Heart left ventricle (tissue), 16 donors: ENCODE results near the gene PHACTR1. TPM values are rescaled to one million over a fixed set of nuclear protein-coding genes. Genes with fewer than 3 reads are reported as not detected.

ENCODE experiments used
- ATAC-seq, 4 donors: fragments of 200-7000 bp; cut with Tn5 transposase; one replicate each; pipeline ENCODE4 v1.9.1; 2020 to 2022; ENCODE audit warnings: moderate library complexity in 4 of 4, mild to moderate bottlenecking in 3 of 4, moderate number of reproducible peaks in 1 of 4
- DNase-seq, 5 donors: peaks; one replicate each; pipeline ENCODE4 v3.0.0-alpha.2; 2020
- H3K27ac ChIP-seq, 12 donors: fragments of 200-600 bp; sonication (generic) in 4 of 12; one replicate each; pipeline versions ENCODE4 v1.5.0 to v1.8.0; 2016 to 2022; ENCODE audit warnings: mild to moderate bottlenecking in 2 of 12
- H3K27me3 ChIP-seq, 9 donors: fragments of 200-600 bp; sonication (generic) in 2 of 9; one replicate each; pipeline versions ENCODE4 v1.5.1 to v1.8.0; 2016 to 2022; ENCODE audit warnings: mild to moderate bottlenecking in 3 of 9
- H3K36me3 ChIP-seq, 9 donors: fragments of 200-600 bp; sonication (generic) in 2 of 9; one replicate each; pipeline versions ENCODE4 v1.5.0 to v1.8.0; 2018 to 2022; ENCODE audit warnings: mild to moderate bottlenecking in 2 of 9
- H3K4me1 ChIP-seq, 12 donors: fragments of 200-600 bp; sonication (generic) in 4 of 12; one replicate each; pipeline versions ENCODE4 v1.5.0 to v1.8.0; 2016 to 2022; ENCODE audit warnings: mild to moderate bottlenecking in 3 of 12
- H3K4me3 ChIP-seq, 12 donors: fragments of 200-600 bp; sonication (generic) in 4 of 12; one replicate each; pipeline versions ENCODE4 v1.5.0 to v1.8.0; 2017 to 2022; ENCODE audit warnings: mild to moderate bottlenecking in 9 of 12, moderate library complexity in 4 of 12
- H3K9me3 ChIP-seq, 12 donors: fragments of 200-600 bp; sonication (generic) in 4 of 12; one replicate each; pipeline versions ENCODE4 v1.5.0 to v1.8.0; 2016 to 2022; ENCODE audit warnings: mild to moderate bottlenecking in 1 of 12
- CTCF ChIP-seq, 12 donors: fragments of 200-600 bp; sonication (generic) in 4 of 12; IDR thresholded peaks; one replicate each; pipeline versions ENCODE4 v1.5.0 to v1.8.0; 2018 to 2022; ENCODE audit warnings: antibody characterized with exemption in 12 of 12, mild to moderate bottlenecking in 5 of 12
- POLR2A ChIP-seq, 2 donors: fragments of 450-650 bp; IDR thresholded peaks; one replicate each; pipeline ENCODE4 v1.6.1; 2017; ENCODE audit warnings: antibody characterized with exemption in 2 of 2, mild to moderate bottlenecking in 2 of 2, moderate library complexity in 2 of 2
- WGBS, 4 donors: extraction: QIAGEN DNeasy Blood & Tissue Kit in 2 of 4; methylation state at CpG; one replicate each; pipeline versions ENCODE4 v1.1.5 to v1.1.7; 2013 to 2018; 5-methylcytosine and 5-hydroxymethylcytosine counted together
- intact Hi-C, 10 donors: fragments of 100-400 bp; cut with DNase I; formaldehyde crosslinking; loops; one replicate each; pipeline versions ENCODE4 v1.11.1 to v1.14.2; 2022
- polyA plus RNA-seq, 2 donors: library from polyadenylated mRNA; stranded (reverse); fragments of 200-250 nt; gene quantifications; one replicate each; pipeline ENCODE4 v1.2.3, GENCODE V29; 2013
- total RNA-seq, 9 donors: library from RNA; depleted of rRNA in 2 of 9; stranded (reverse); fragments of >200 nt in 2 of 9; fragmentation: NEBNext Ultra II Directional in 3 of 9; extraction: Animal tissue kit (Norgen Biotek cat#: 25700) in 3 of 9; gene quantifications; one replicate each; pipeline versions ENCODE4 v1.1.0 to v1.2.4, GENCODE V29; 2016 to 2023
- donor health status: ischemic (EF 13 %, LVEDD 7.1; RV severe dilation, severe dysfunction).
- donor health status: healthy with polysubstance abuse.
- donor health status: DM: no; HTN: yes; CAD: no.
- donor health status: DM: no; HTN: no; CAD: no.
- donor health status: ischemic (EF 25% LVEDD 6.9; RV normal size, moderate dysfunction).
- donor health status: ischemic (EF 25% LVEDD 5.7; RV mildly dilated, moderate dysfunction).
- donor health status: healthy.
- donor health status: DM: yes; HTN: yes; CAD: no.
- donor health status: ischemic (EF 35%, LVEDD 5.7; RV mildly dilated, moderate dysfunction).
- donor health status: nonischemic (EF 11% LVEDD 7.7; RV severe dilation, severe dysfunction).
- donor health status: DM: yes; HTN: yes; CAD: no.
- donor health status: PGD.
- donor health status: ischemic (EF 29% LVEDD 5.4; RV normal size, mild dysfunction).
- donor health status: nonischemic (EF 23%, LVEDD 6.1; RV moderate dilation, normal function).

The PHACTR1 gene
- total and polyA plus RNA-seq, 11 donors, result 21.2 to 238 (median 87.4) TPM

GRCh38 chr6:13300643-13301590 lies 584.4 kb downstream of the PHACTR1 start:
- ATAC-seq (no peak), DNase-seq (no peak)
- Histone ChIP-seq H3K27ac (no peak overlapping the region), H3K36me3 (peaks cover 0 to 66% (median 39%) of the 10 kb centered on the region in 9 donors), H3K4me1 (peaks cover 0 to 32% (median 26%) of the 10 kb centered on the region in 12 donors), H3K9me3 (no peaks in the 10 kb centered on the region), H3K27me3 (no peaks in the 10 kb centered on the region), H3K4me3 (no peak overlapping the region)
- 75 to 90% (median 85%) methylated on average over 8 to 9 of the region's 9 CpGs for WGBS, 4 donors
- intact Hi-C loops, result loop anchor here in 2 of 10 donors (10.0 kb wide), 2 partner anchors 286 to 386 kb away; no protein-coding TSS in a partner anchor
- TF ChIP-seq CTCF (IDR thresholded peaks at IDR 0.05) (no peak), POLR2A (IDR thresholded peaks at IDR 0.05) (no peak)

GRCh38 chr6:13302291-13302690 lies 585.7 kb downstream of the PHACTR1 start:
- H3K27me3 ChIP-seq, result no peaks in the 10 kb centered on the region
- no peak for DNase-seq
- peaks cover 0 to 29% (median 26%) of the 10 kb centered on the region in 12 donors for H3K4me1 ChIP-seq
- TF ChIP-seq POLR2A (IDR thresholded peaks at IDR 0.05) (no peak), CTCF (IDR thresholded peaks at IDR 0.05) (no peak)
- no peaks in the 10 kb centered on the region for H3K9me3 ChIP-seq
- intact Hi-C loops, result loop anchor here in 2 of 10 donors (10.0 kb wide), 2 partner anchors 287 to 387 kb away; no protein-coding TSS in a partner anchor
- H3K27ac ChIP-seq, result peak overlapping the region in 11 of 12 donors; percentile 17 to 88 (median 69)
- no peak overlapping the region for H3K4me3 ChIP-seq
- ATAC-seq, result peak in 1 of 4 donors; percentile 11
- peaks cover 0 to 72% (median 46%) of the 10 kb centered on the region in 9 donors for H3K36me3 ChIP-seq
- WGBS, 4 donors, result 62 to 71% (median 67%) methylated on average over 7 of the region's 7 CpGs

- Histone ChIP-seq H3K4me1 (peaks cover 0 to 36% (median 28%) of the 10 kb centered on the region in 12 donors), H3K27me3 (no peaks in the 10 kb centered on the region), H3K36me3 (peaks cover 0 to 73% (median 52%) of the 10 kb centered on the region in 9 donors), H3K9me3 (no peaks in the 10 kb centered on the region), H3K4me3 (peak overlapping the region in 7 of 12 donors; percentile 4 to 39 (median 15)), H3K27ac (peak overlapping the region; percentile 17 to 88 (median 70))
- 51 to 55% (median 51%) methylated on average over 17 of the region's 17 CpGs for WGBS, 4 donors
- DNase-seq, result peak in 4 of 5 donors; percentile 48 to 73 (median 60)
- intact Hi-C loops, result loop anchor here in 2 of 10 donors (10.0 kb wide), 2 partner anchors 288 to 388 kb away; no protein-coding TSS in a partner anchor
- TF ChIP-seq POLR2A (IDR thresholded peaks at IDR 0.05) (no peak), CTCF (IDR thresholded peaks at IDR 0.05) (no peak)
- peak; percentile 35 to 85 (median 78) for ATAC-seq
Measured at GRCh38 chr6:13302751-13303667, 586.4 kb downstream of the PHACTR1 start.
